ENCODE results near the gene ROR2. TPM values are rescaled to one million over a fixed set of nuclear protein-coding genes. Genes with fewer than 3 reads are reported as not detected.

The ROR2 gene
- total and polyA plus RNA-seq, 4 donors: 0.13 to 0.84 (median 0.52) TPM

DNA sequence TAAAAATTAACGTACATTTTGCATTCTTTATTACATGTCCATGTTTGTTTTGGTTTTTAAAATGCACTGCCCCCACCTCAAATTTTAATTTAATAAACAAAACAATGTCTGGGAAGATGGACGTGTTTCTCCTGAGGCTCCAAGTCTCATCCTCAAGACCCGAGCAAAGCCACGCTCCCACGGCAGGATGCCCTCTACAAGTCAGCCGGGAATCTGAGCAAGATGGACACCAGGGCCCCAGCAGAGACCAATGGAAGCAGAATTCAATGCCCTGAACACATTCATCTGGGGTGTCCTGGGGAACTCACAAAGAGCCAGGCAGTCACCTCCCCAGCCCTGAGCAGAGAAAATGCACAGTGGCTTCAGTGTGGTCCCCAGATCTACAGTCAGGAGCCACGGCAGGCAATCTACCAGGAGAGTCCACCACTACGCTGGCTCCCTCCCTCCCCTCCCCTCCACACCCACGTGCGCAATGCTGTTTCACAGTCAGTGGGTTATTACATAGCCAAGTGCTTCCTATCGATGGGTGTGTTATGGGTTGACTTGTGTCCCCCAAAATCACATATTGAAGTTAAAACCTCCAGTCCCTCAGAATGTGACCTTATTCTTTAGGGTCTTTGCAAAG, 129.8 kb downstream of the ROR2 start (continued):
- TF ChIP-seq, protein P1, sequence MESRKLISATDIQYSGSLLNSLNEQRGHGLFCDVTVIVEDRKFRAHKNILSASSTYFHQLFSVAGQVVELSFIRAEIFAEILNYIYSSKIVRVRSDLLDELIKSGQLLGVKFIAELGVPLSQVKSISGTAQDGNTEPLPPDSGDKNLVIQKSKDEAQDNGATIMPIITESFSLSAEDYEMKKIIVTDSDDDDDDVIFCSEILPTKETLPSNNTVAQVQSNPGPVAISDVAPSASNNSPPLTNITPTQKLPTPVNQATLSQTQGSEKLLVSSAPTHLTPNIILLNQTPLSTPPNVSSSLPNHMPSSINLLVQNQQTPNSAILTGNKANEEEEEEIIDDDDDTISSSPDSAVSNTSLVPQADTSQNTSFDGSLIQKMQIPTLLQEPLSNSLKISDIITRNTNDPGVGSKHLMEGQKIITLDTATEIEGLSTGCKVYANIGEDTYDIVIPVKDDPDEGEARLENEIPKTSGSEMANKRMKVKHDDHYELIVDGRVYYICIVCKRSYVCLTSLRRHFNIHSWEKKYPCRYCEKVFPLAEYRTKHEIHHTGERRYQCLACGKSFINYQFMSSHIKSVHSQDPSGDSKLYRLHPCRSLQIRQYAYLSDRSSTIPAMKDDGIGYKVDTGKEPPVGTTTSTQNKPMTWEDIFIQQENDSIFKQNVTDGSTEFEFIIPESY (IDR thresholded peaks at IDR 0.05): no peak
- no peak for TF ChIP-seq HNF4A (conservative IDR thresholded peaks at IDR 0.05)
- TF ChIP-seq JUND (IDR thresholded peaks at IDR 0.05): no peak
- no peak for TF ChIP-seq RAD21 (IDR thresholded peaks at IDR 0.05)
- no peak for TF ChIP-seq SP1 (IDR thresholded peaks at IDR 0.05)

DNA sequence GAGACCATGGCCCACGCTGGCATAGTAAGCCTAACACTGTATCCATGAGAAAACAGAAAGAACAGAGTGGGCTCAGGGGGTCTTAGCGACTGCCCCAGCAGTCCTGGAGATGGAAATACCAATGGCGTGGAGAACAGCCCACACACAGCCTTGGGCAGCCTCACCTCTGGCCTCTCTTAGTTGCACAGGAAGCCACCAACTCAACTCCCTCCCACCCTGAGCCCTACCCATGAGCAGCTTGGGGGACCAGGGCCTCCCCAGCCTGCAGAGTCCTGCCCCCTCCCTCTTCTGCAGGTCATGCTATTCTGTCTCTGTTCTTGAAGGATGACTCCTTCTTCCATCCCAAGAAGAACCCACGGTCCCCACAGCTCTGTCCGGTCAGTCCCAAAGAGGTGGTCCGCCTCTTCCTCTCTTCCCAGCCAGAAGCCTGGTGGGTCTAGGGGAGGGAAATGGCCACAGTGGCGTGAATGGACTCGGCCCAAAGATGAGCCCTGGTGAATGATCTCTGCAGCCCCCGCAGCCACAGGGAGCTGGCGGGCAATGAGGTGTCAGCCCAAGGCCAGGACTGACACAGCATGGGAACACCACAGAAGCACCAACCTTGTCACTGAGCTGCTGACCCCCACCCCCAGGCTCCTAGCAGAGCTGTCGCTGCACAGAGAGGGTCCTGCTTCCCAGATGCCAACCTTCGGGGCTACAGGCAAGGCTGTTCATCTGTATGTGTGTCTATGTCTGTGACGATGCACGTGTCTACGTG, 131.2 kb downstream of the ROR2 start:
- no peaks in the 10 kb centered on the region for H3K9me3 ChIP-seq (ENCODE audit: control insufficient read depth in 4 of 4, low read length in 3 of 4)
- H3K27ac ChIP-seq (ENCODE audit: low read depth in 1 of 2, low read length in 2 of 2): no peak overlapping the region
- 94% methylated on average over 15 of the region's 15 CpGs for WGBS
- H3K36me3 ChIP-seq (ENCODE audit: control insufficient read depth in 4 of 4, insufficient read depth in 3 of 4, low read depth in 1 of 4, low read length in 3 of 4): no peaks in the 10 kb centered on the region
- peaks cover 0 to 10% (median 3%) of the 10 kb centered on the region in 4 donors for H3K4me1 ChIP-seq (ENCODE audit: control insufficient read depth in 4 of 4, insufficient read depth in 4 of 4, low read length in 3 of 4)
- H3K9ac ChIP-seq (ENCODE audit: low read depth in 1 of 2, low read length in 2 of 2): no peak overlapping the region
- H3K27me3 ChIP-seq (ENCODE audit: control insufficient read depth in 4 of 4, insufficient read depth in 4 of 4, low read length in 3 of 4): peaks cover 0 to 3% (median 0%) of the 10 kb centered on the region in 4 donors
- H3K4me3 ChIP-seq (ENCODE audit: low read depth in 1 of 3, low read length in 3 of 3): no peak overlapping the region
- TF ChIP-seq YY1 (IDR thresholded peaks at IDR 0.05): no peak
- no peak for TF ChIP-seq HNF4G (IDR thresholded peaks at IDR 0.05)
- TF ChIP-seq JUND (IDR thresholded peaks at IDR 0.05): no peak
- no peak for TF ChIP-seq HNF4A (conservative IDR thresholded peaks at IDR 0.05)
- TF ChIP-seq, protein P2, sequence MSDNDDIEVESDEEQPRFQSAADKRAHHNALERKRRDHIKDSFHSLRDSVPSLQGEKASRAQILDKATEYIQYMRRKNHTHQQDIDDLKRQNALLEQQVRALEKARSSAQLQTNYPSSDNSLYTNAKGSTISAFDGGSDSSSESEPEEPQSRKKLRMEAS (IDR thresholded peaks at IDR 0.05): no peak
- DNase-seq (ENCODE audit: low spot score): no peak

DNA sequence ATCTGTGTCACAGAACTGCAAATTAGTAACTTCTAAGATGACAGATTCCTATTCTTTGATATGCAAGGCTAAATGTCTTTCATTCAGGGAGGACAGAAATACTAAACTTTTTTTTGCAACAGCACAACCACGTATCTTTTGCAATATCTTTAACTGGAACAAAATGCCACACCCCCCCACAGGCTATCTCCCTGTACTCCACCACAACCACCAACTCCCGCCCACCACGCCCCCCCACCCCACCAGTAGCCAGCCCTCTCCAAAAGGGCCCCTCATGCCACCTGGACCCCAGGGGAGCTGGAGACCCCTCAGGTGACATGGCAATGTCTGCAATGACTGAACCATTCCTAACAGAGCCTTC, 131.8 kb downstream of the ROR2 start:
- Histone ChIP-seq H3K9ac (ENCODE audit: low read depth in 1 of 2, low read length in 2 of 2) (no peak overlapping the region), H3K9me3 (ENCODE audit: control insufficient read depth in 4 of 4, low read length in 3 of 4) (no peaks in the 10 kb centered on the region), H3K36me3 (ENCODE audit: control insufficient read depth in 4 of 4, insufficient read depth in 3 of 4, low read depth in 1 of 4, low read length in 3 of 4) (no peaks in the 10 kb centered on the region), H3K27me3 (ENCODE audit: control insufficient read depth in 4 of 4, insufficient read depth in 4 of 4, low read length in 3 of 4) (peaks cover 0 to 3% (median 0%) of the 10 kb centered on the region in 4 donors), H3K4me3 (ENCODE audit: low read depth in 1 of 3, low read length in 3 of 3) (no peak overlapping the region), H3K4me1 (ENCODE audit: control insufficient read depth in 4 of 4, insufficient read depth in 4 of 4, low read length in 3 of 4) (peaks cover 0 to 10% (median 3%) of the 10 kb centered on the region in 4 donors), H3K27ac (ENCODE audit: low read depth in 1 of 2, low read length in 2 of 2) (no peak overlapping the region)
- TF ChIP-seq, protein P2 (IDR thresholded peaks at IDR 0.05): no peak
- TF ChIP-seq GABPA (IDR thresholded peaks at IDR 0.05 in 1 of 2, conservative IDR thresholded peaks at IDR 0.05 in 1 of 2) (no peak), HNF4A (conservative IDR thresholded peaks at IDR 0.05) (no peak), SP1 (IDR thresholded peaks at IDR 0.05) (no peak), FOXA1 (IDR thresholded peaks at IDR 0.05) (no peak), TAF1 (conservative IDR thresholded peaks at IDR 0.05) (no peak), RAD21 (IDR thresholded peaks at IDR 0.05) (no peak), EGR1 (IDR thresholded peaks at IDR 0.05; ENCODE audit: low read depth in 2 of 2) (no peak), HNF4G (IDR thresholded peaks at IDR 0.05) (no peak), RXRA (IDR thresholded peaks at IDR 0.05) (no peak)
- TF ChIP-seq, protein P3, sequence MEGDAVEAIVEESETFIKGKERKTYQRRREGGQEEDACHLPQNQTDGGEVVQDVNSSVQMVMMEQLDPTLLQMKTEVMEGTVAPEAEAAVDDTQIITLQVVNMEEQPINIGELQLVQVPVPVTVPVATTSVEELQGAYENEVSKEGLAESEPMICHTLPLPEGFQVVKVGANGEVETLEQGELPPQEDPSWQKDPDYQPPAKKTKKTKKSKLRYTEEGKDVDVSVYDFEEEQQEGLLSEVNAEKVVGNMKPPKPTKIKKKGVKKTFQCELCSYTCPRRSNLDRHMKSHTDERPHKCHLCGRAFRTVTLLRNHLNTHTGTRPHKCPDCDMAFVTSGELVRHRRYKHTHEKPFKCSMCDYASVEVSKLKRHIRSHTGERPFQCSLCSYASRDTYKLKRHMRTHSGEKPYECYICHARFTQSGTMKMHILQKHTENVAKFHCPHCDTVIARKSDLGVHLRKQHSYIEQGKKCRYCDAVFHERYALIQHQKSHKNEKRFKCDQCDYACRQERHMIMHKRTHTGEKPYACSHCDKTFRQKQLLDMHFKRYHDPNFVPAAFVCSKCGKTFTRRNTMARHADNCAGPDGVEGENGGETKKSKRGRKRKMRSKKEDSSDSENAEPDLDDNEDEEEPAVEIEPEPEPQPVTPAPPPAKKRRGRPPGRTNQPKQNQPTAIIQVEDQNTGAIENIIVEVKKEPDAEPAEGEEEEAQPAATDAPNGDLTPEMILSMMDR (IDR thresholded peaks at IDR 0.05; ENCODE audit: low read depth, low read length, missing input control): no peak
- TF ChIP-seq, protein P1 (IDR thresholded peaks at IDR 0.05): no peak
- TF ChIP-seq, protein P4, sequence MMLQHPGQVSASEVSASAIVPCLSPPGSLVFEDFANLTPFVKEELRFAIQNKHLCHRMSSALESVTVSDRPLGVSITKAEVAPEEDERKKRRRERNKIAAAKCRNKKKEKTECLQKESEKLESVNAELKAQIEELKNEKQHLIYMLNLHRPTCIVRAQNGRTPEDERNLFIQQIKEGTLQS (IDR thresholded peaks at IDR 0.05): no peak
- TF ChIP-seq, protein P5, sequence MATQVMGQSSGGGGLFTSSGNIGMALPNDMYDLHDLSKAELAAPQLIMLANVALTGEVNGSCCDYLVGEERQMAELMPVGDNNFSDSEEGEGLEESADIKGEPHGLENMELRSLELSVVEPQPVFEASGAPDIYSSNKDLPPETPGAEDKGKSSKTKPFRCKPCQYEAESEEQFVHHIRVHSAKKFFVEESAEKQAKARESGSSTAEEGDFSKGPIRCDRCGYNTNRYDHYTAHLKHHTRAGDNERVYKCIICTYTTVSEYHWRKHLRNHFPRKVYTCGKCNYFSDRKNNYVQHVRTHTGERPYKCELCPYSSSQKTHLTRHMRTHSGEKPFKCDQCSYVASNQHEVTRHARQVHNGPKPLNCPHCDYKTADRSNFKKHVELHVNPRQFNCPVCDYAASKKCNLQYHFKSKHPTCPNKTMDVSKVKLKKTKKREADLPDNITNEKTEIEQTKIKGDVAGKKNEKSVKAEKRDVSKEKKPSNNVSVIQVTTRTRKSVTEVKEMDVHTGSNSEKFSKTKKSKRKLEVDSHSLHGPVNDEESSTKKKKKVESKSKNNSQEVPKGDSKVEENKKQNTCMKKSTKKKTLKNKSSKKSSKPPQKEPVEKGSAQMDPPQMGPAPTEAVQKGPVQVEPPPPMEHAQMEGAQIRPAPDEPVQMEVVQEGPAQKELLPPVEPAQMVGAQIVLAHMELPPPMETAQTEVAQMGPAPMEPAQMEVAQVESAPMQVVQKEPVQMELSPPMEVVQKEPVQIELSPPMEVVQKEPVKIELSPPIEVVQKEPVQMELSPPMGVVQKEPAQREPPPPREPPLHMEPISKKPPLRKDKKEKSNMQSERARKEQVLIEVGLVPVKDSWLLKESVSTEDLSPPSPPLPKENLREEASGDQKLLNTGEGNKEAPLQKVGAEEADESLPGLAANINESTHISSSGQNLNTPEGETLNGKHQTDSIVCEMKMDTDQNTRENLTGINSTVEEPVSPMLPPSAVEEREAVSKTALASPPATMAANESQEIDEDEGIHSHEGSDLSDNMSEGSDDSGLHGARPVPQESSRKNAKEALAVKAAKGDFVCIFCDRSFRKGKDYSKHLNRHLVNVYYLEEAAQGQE (IDR thresholded peaks at IDR 0.05): no peak
- WGBS: 50% methylated on average over 3 of the region's 3 CpGs
- DNase-seq (ENCODE audit: low spot score): no peak

Data from liver (tissue), 9 donors.